ENCODE measurements around the gene CD46.
A peak's percentile ranks its signal among the peaks of the same experiment; 100 is the strongest.

Gene CD46

GRCh38 chr1:207797229-207797973, 45.5 kb downstream of the CD46 start:
- H3K4me3 ChIP-seq (ENCODE audit: low read length), result no peak overlapping the region
- no peaks in the 10 kb centered on the region for H3K27me3 ChIP-seq (ENCODE audit: control insufficient read depth, insufficient read depth, low read length)
- WGBS (ENCODE audit: insufficient coverage, insufficient read length), result no CpG with 5 or more reads among the region's 7 CpGs
- peak; percentile 52 for DNase-seq (ENCODE audit: low read depth, low spot score)
- peaks cover 5% of the 10 kb centered on the region; the same call in 1 of the 2 replicates for H3K36me3 ChIP-seq (ENCODE audit: control insufficient read depth, insufficient read depth, low read length)
- H3K27ac ChIP-seq (ENCODE audit: low read length), result no peak overlapping the region
- H3K4me1 ChIP-seq (ENCODE audit: control insufficient read depth, insufficient read depth, low read length), result peaks cover 1% of the 10 kb centered on the region; the same call in 1 of the 2 replicates
- H3K9me3 ChIP-seq (ENCODE audit: control insufficient read depth, insufficient read depth, low read length), result no peaks in the 10 kb centered on the region

- WGBS (ENCODE audit: insufficient coverage, insufficient read length), result no CpG with 5 or more reads among the region's 6 CpGs
- no peak for DNase-seq (ENCODE audit: low read depth, low spot score)
- H3K27ac ChIP-seq (ENCODE audit: low read length), result no peak overlapping the region
- no peaks in the 10 kb centered on the region for H3K27me3 ChIP-seq (ENCODE audit: control insufficient read depth, insufficient read depth, low read length)
- no peaks in the 10 kb centered on the region for H3K9me3 ChIP-seq (ENCODE audit: control insufficient read depth, insufficient read depth, low read length)
- no peaks in the 10 kb centered on the region; the same call in 1 of the 2 replicates for H3K36me3 ChIP-seq (ENCODE audit: control insufficient read depth, insufficient read depth, low read length)
- no peak overlapping the region for H3K4me3 ChIP-seq (ENCODE audit: low read length)
- peaks cover 1% of the 10 kb centered on the region; the same call in 1 of the 2 replicates for H3K4me1 ChIP-seq (ENCODE audit: control insufficient read depth, insufficient read depth, low read length)
Observed at GRCh38 chr1:207798847-207799246, 47.0 kb downstream of the CD46 start.

GRCh38 chr1:207799989-207800648, 48.3 kb downstream of the CD46 start:
- no peaks in the 10 kb centered on the region for H3K36me3 ChIP-seq (ENCODE audit: control insufficient read depth, insufficient read depth, low read length)
- no peaks in the 10 kb centered on the region for H3K9me3 ChIP-seq (ENCODE audit: control insufficient read depth, insufficient read depth, low read length)
- no peaks in the 10 kb centered on the region for H3K27me3 ChIP-seq (ENCODE audit: control insufficient read depth, insufficient read depth, low read length)
- H3K4me1 ChIP-seq (ENCODE audit: control insufficient read depth, insufficient read depth, low read length), result peaks cover 1% of the 10 kb centered on the region
- H3K27ac ChIP-seq (ENCODE audit: low read length), result no peak overlapping the region
- DNase-seq (ENCODE audit: low read depth, low spot score), result no peak
- no CpG with 5 or more reads among the region's 6 CpGs for WGBS (ENCODE audit: insufficient coverage, insufficient read length)
- H3K4me3 ChIP-seq (ENCODE audit: low read length), result no peak overlapping the region

- WGBS (ENCODE audit: insufficient coverage, insufficient read length), result no CpG with 5 or more reads among the region's 12 CpGs
- Histone ChIP-seq H3K36me3 (ENCODE audit: control insufficient read depth, insufficient read depth, low read length) (no peaks in the 10 kb centered on the region), H3K4me3 (ENCODE audit: low read length) (no peak overlapping the region), H3K9me3 (ENCODE audit: control insufficient read depth, insufficient read depth, low read length) (no peaks in the 10 kb centered on the region), H3K4me1 (ENCODE audit: control insufficient read depth, insufficient read depth, low read length) (peaks cover 1% of the 10 kb centered on the region), H3K27me3 (ENCODE audit: control insufficient read depth, insufficient read depth, low read length) (no peaks in the 10 kb centered on the region), H3K27ac (ENCODE audit: low read length) (no peak overlapping the region)
- no peak for DNase-seq (ENCODE audit: low read depth, low spot score)
Observed at GRCh38 chr1:207801819-207802218, 50.0 kb downstream of the CD46 start.

- Histone ChIP-seq H3K9me3 (ENCODE audit: control insufficient read depth, insufficient read depth, low read length) (no peaks in the 10 kb centered on the region), H3K27ac (ENCODE audit: low read length) (no peak overlapping the region), H3K36me3 (ENCODE audit: control insufficient read depth, insufficient read depth, low read length) (no peaks in the 10 kb centered on the region), H3K4me1 (ENCODE audit: control insufficient read depth, insufficient read depth, low read length) (peaks cover 2% of the 10 kb centered on the region), H3K4me3 (ENCODE audit: low read length) (peak overlapping the region; percentile 8; the same call in 1 of the 2 replicates), H3K27me3 (ENCODE audit: control insufficient read depth, insufficient read depth, low read length) (no peaks in the 10 kb centered on the region)
- WGBS (ENCODE audit: insufficient coverage, insufficient read length), result no CpG with 5 or more reads among the region's 9 CpGs
- DNase-seq (ENCODE audit: low read depth, low spot score), result no peak
Observed at GRCh38 chr1:207803678-207804077, 51.8 kb downstream of the CD46 start.

- Histone ChIP-seq H3K27me3 (ENCODE audit: control insufficient read depth, insufficient read depth, low read length) (no peaks in the 10 kb centered on the region), H3K4me1 (ENCODE audit: control insufficient read depth, insufficient read depth, low read length) (peaks cover 2% of the 10 kb centered on the region), H3K4me3 (ENCODE audit: low read length) (no peak overlapping the region), H3K36me3 (ENCODE audit: control insufficient read depth, insufficient read depth, low read length) (no peaks in the 10 kb centered on the region), H3K27ac (ENCODE audit: low read length) (no peak overlapping the region), H3K9me3 (ENCODE audit: control insufficient read depth, insufficient read depth, low read length) (no peaks in the 10 kb centered on the region)
- no CpG with 5 or more reads among the region's 5 CpGs for WGBS (ENCODE audit: insufficient coverage, insufficient read length)
- no peak for DNase-seq (ENCODE audit: low read depth, low spot score)
Observed at GRCh38 chr1:207804721-207805468, 53.0 kb downstream of the CD46 start.

GRCh38 chr1:207805841-207806421, 54.1 kb downstream of the CD46 start:
- Histone ChIP-seq H3K4me1 (ENCODE audit: control insufficient read depth, insufficient read depth, low read length) (peaks cover 1% of the 10 kb centered on the region; the same call in 1 of the 2 replicates), H3K4me3 (ENCODE audit: low read length) (no peak overlapping the region), H3K27ac (ENCODE audit: low read length) (no peak overlapping the region), H3K9me3 (ENCODE audit: control insufficient read depth, insufficient read depth, low read length) (no peaks in the 10 kb centered on the region), H3K36me3 (ENCODE audit: control insufficient read depth, insufficient read depth, low read length) (no peaks in the 10 kb centered on the region), H3K27me3 (ENCODE audit: control insufficient read depth, insufficient read depth, low read length) (no peaks in the 10 kb centered on the region)
- DNase-seq (ENCODE audit: low read depth, low spot score), result no peak
- WGBS (ENCODE audit: insufficient coverage, insufficient read length), result no CpG with 5 or more reads among the region's 5 CpGs

GRCh38 chr1:207806531-207807325, 54.9 kb downstream of the CD46 start:
- Histone ChIP-seq H3K36me3 (ENCODE audit: control insufficient read depth, insufficient read depth, low read length) (no peaks in the 10 kb centered on the region), H3K9me3 (ENCODE audit: control insufficient read depth, insufficient read depth, low read length) (no peaks in the 10 kb centered on the region), H3K4me3 (ENCODE audit: low read length) (no peak overlapping the region), H3K4me1 (ENCODE audit: control insufficient read depth, insufficient read depth, low read length) (peaks cover 1% of the 10 kb centered on the region; the same call in 1 of the 2 replicates), H3K27ac (ENCODE audit: low read length) (no peak overlapping the region), H3K27me3 (ENCODE audit: control insufficient read depth, insufficient read depth, low read length) (no peaks in the 10 kb centered on the region)
- no peak for DNase-seq (ENCODE audit: low read depth, low spot score)
- WGBS (ENCODE audit: insufficient coverage, insufficient read length), result no CpG with 5 or more reads among the region's 11 CpGs

- no peaks in the 10 kb centered on the region for H3K36me3 ChIP-seq (ENCODE audit: control insufficient read depth, insufficient read depth, low read length)
- no peak overlapping the region for H3K27ac ChIP-seq (ENCODE audit: low read length)
- no peak overlapping the region for H3K4me3 ChIP-seq (ENCODE audit: low read length)
- H3K4me1 ChIP-seq (ENCODE audit: control insufficient read depth, insufficient read depth, low read length), result peaks cover 1% of the 10 kb centered on the region; the same call in 1 of the 2 replicates
- no CpG with 5 or more reads among the region's 1 CpG for WGBS (ENCODE audit: insufficient coverage, insufficient read length)
- H3K9me3 ChIP-seq (ENCODE audit: control insufficient read depth, insufficient read depth, low read length), result no peaks in the 10 kb centered on the region
- DNase-seq (ENCODE audit: low read depth, low spot score), result no peak
- no peaks in the 10 kb centered on the region for H3K27me3 ChIP-seq (ENCODE audit: control insufficient read depth, insufficient read depth, low read length)
Observed at GRCh38 chr1:207807326-207807689, 55.5 kb downstream of the CD46 start.
